MM.1S (cell line): Measurements from ENCODE around the gene NDUFV2.

Experiments used
- DNase-seq: peaks from one replicate; pipeline ENCODE4 v3.0.0-alpha.2; 2015
- H2AFZ ChIP-seq: fragments of 300-600 bp; sonication (generic); 2 replicates; pipeline ENCODE4 v1.6.0; 2016; ENCODE audit warnings: antibody characterized with exemption, low read length
- H3F3A ChIP-seq: fragments of 300-600 bp; sonication (generic); 2 replicates; pipeline ENCODE4 v1.6.1; 2016; ENCODE audit warnings: mild to moderate bottlenecking, antibody characterized with exemption, low read length, moderate library complexity, mixed read lengths; ENCODE audit not compliant: insufficient read depth
- H3K27ac ChIP-seq: fragments of 300-600 bp; sonication (generic); 2 replicates; pipeline ENCODE4 v1.5.1; 2016; ENCODE audit warnings: mild to moderate bottlenecking, low read length
- H3K27me3 ChIP-seq: fragments of 300-600 bp; sonication (generic); replicated peaks from 2 replicates; pipeline ENCODE4 v1.6.0; 2016; ENCODE audit warnings: low read length; ENCODE audit not compliant: insufficient read depth
- H3K36me3 ChIP-seq: fragments of 300-600 bp; sonication (generic); replicated peaks from 2 replicates; pipeline ENCODE4 v1.6.1; 2016; ENCODE audit warnings: mild to moderate bottlenecking, low read length, mixed read lengths; ENCODE audit not compliant: insufficient read depth
- H3K4me1 ChIP-seq: fragments of 300-600 bp; sonication (generic); 2 replicates; pipeline ENCODE4 v1.6.1; 2016; ENCODE audit warnings: low read length, mixed read lengths
- H3K4me2 ChIP-seq: fragments of 300-600 bp; sonication (generic); 2 replicates; pipeline ENCODE4 v1.6.0; 2016; ENCODE audit warnings: low read depth, low read length
- H3K4me3 ChIP-seq: fragments of 300-600 bp; sonication (generic); 2 replicates; pipeline ENCODE4 v1.5.1; 2016; ENCODE audit warnings: low read length, mixed read lengths
- H3K79me2 ChIP-seq: fragments of 300-600 bp; sonication (generic); 2 replicates; pipeline ENCODE4 v1.6.1; 2016; ENCODE audit warnings: mixed run types, low read length, mixed read lengths
- H3K9ac ChIP-seq: fragments of 300-600 bp; sonication (generic); 2 replicates; pipeline ENCODE4 v1.6.1; 2016; ENCODE audit warnings: low read length, mixed read lengths
- H3K9me2 ChIP-seq: fragments of 300-600 bp; sonication (generic); replicated peaks from 2 replicates; pipeline ENCODE4 v1.6.1; 2016; ENCODE audit warnings: mild to moderate bottlenecking, low read length, mixed read lengths; ENCODE audit not compliant: insufficient read depth
- H3K9me3 ChIP-seq: fragments of 300-600 bp; sonication (generic); replicated peaks from 2 replicates; pipeline ENCODE4 v1.6.1; 2016; ENCODE audit warnings: mild to moderate bottlenecking, low read length, mixed read lengths; ENCODE audit not compliant: insufficient read depth
- H4K20me1 ChIP-seq: fragments of 300-600 bp; sonication (generic); 2 replicates; pipeline ENCODE4 v1.6.1; 2016; ENCODE audit warnings: mild to moderate bottlenecking, low read length, moderate library complexity, mixed read lengths; ENCODE audit not compliant: insufficient read depth
- CTCF ChIP-seq: fragments of 300-600 bp; sonication (generic); IDR thresholded peaks from 2 replicates; pipeline ENCODE4 v1.5.1; 2016; ENCODE audit warnings: antibody characterized with exemption, low read length, mixed read lengths
- EZH2 ChIP-seq: fragments of 300-600 bp; sonication (generic); optimal IDR thresholded peaks from 2 replicates; pipeline ENCODE3; 2017; ENCODE audit warnings: low read depth, mild to moderate bottlenecking, antibody characterized with exemption, low read length, mixed read lengths
- EZH2phosphoT487 ChIP-seq: fragments of 300-600 bp; sonication (generic); IDR thresholded peaks from 2 replicates; pipeline ENCODE4 v1.6.1; 2018; ENCODE audit warnings: antibody characterized with exemption, low read length

NDUFV2 gene

GRCh38 chr18:9105420-9105819, 2.9 kb downstream of the NDUFV2 start:
- Histone ChIP-seq H3K4me3 (peak overlapping the region; percentile 76), H3K9ac (peak overlapping the region; percentile 97), H2AFZ (no peak overlapping the region), H3F3A (peaks cover 61% of the 10 kb centered on the region), H3K4me1 (0 out of 2 replicates have a peak, but pooled peaks cover 4% of the 10 kb centered on the region), H3K79me2 (peaks cover 91% of the 10 kb centered on the region), H3K27me3 (no peaks in the 10 kb centered on the region), H3K9me2 (no peaks in the 10 kb centered on the region), H4K20me1 (no peaks in the 10 kb centered on the region), H3K27ac (peak overlapping the region; percentile 87), H3K9me3 (no peaks in the 10 kb centered on the region), H3K36me3 (peaks cover 10% of the 10 kb centered on the region; the same call in 1 of the 2 replicates), H3K4me2 (peak overlapping the region; percentile 69)
- DNase-seq: peak; percentile 69
- no peak for TF ChIP-seq EZH2phosphoT487
- no peak for TF ChIP-seq EZH2
- TF ChIP-seq CTCF: no peak

- peaks cover 62% of the 10 kb centered on the region for H3F3A ChIP-seq
- H3K79me2 ChIP-seq: peaks cover 98% of the 10 kb centered on the region
- no peaks in the 10 kb centered on the region for H3K27me3 ChIP-seq
- peak overlapping the region; percentile 69 for H3K4me2 ChIP-seq
- H3K9ac ChIP-seq: peak overlapping the region; percentile 97
- H4K20me1 ChIP-seq: no peaks in the 10 kb centered on the region
- TF ChIP-seq CTCF: no peak
- no peak for TF ChIP-seq EZH2phosphoT487
- TF ChIP-seq EZH2: no peak
- H3K4me3 ChIP-seq: peak overlapping the region; percentile 76
- H3K4me1 ChIP-seq: peaks cover 8% of the 10 kb centered on the region
- no peaks in the 10 kb centered on the region for H3K9me3 ChIP-seq
- no peaks in the 10 kb centered on the region for H3K9me2 ChIP-seq
- no peak overlapping the region for H2AFZ ChIP-seq
- H3K36me3 ChIP-seq: peaks cover 10% of the 10 kb centered on the region; the same call in 1 of the 2 replicates
- DNase-seq: peak; percentile 42
- peak overlapping the region; percentile 87 for H3K27ac ChIP-seq
Measured at GRCh38 chr18:9106094-9106493, 3.6 kb downstream of the NDUFV2 start.

- H3K79me2 ChIP-seq: peaks cover 99% of the 10 kb centered on the region
- peak; percentile 54 for DNase-seq
- H3K9me2 ChIP-seq: no peaks in the 10 kb centered on the region
- peaks cover 10% of the 10 kb centered on the region for H3K4me1 ChIP-seq
- H2AFZ ChIP-seq: no peak overlapping the region
- H3K4me2 ChIP-seq: peak overlapping the region; percentile 69
- H3K27ac ChIP-seq: peak overlapping the region; percentile 87
- peaks cover 68% of the 10 kb centered on the region for H3F3A ChIP-seq
- no peaks in the 10 kb centered on the region for H4K20me1 ChIP-seq
- peak overlapping the region; percentile 76 for H3K4me3 ChIP-seq
- H3K9ac ChIP-seq: peak overlapping the region; percentile 97
- H3K9me3 ChIP-seq: no peaks in the 10 kb centered on the region
- peaks cover 10% of the 10 kb centered on the region; the same call in 1 of the 2 replicates for H3K36me3 ChIP-seq
- H3K27me3 ChIP-seq: no peaks in the 10 kb centered on the region
- TF ChIP-seq CTCF (no peak), EZH2phosphoT487 (no peak)
Measured at GRCh38 chr18:9106800-9107584, 4.5 kb downstream of the NDUFV2 start.
